HCT116 (cell line): ENCODE data around the gene RC3H1. TPM values are rescaled to one million over a fixed set of nuclear protein-coding genes. Genes with fewer than 3 reads are reported as not detected.

Experiments used
- ATAC-seq: fragments of 200-7000 bp; cut with Tn5 transposase; 2 replicates; pipeline ENCODE4 v1.9.1; 2020; ENCODE audit warnings: mild to moderate bottlenecking, moderate library complexity
- BruUV-seq: library from RNA; stranded (reverse); fragments of 400-500 nt; replicated peaks from 2 replicates; lab custom pipeline; 2021; lab: Mats Ljungman, UMichigan
- CTCF ChIA-PET: fragments of 300-600 bp; sonication (Branson Sonifier 250); formaldehyde crosslinking; loops from one replicate; lab custom pipeline; 2021; ENCODE audit warnings: antibody characterized with exemption; lab: Charles Lee
- POLR2A ChIA-PET: fragments of 300-600, 350-600 bp; sonication (Branson Sonifier 250); formaldehyde crosslinking; loops from one replicate; lab custom pipeline; 2021; ENCODE audit warnings: antibody characterized with exemption; lab: Charles Lee
- RAD21 ChIA-PET, 2 experiments: fragments of 300-600 bp; sonication (Branson Sonifier 250); formaldehyde crosslinking; loops; one replicate each; lab custom pipeline; 2023; ENCODE audit warnings: low total read pairs in 2 of 2; ENCODE audit not compliant: uncharacterized antibody in 2 of 2, unreplicated experiment in 2 of 2, low non-redundant PET in 1 of 2; lab: Charles Lee
- DNase-seq: peaks from one replicate; pipeline ENCODE4 v3.0.0-alpha.2; 2010; ENCODE audit warnings: low read depth, low spot score
- H2AFZ ChIP-seq: fragments of 200-600 bp; shearing (Covaris generic), sonication (generic); 2 replicates; pipeline ENCODE4 v1.6.1; 2017; ENCODE audit warnings: low read depth, mixed run types, mixed read lengths, antibody characterized with exemption, low read length; ENCODE audit not compliant: poor library complexity, severe bottlenecking
- H3K27ac ChIP-seq: 2 replicates; pipeline ENCODE4 v1.5.1; 2012; ENCODE audit warnings: low read depth, low read length
- H3K27me3 ChIP-seq: fragments of 200-600 bp; sonication (generic); 2 replicates; pipeline ENCODE4 v1.6.1; 2016; ENCODE audit warnings: mixed run types, low read length, mixed read lengths; ENCODE audit not compliant: insufficient read depth
- H3K36me3 ChIP-seq, 2 experiments: fragments of 200-500 bp in 1 of 2; fragments of 200-600 bp in 1 of 2; sonication (Bioruptor generic) in 1 of 2; sonication (generic) in 1 of 2; 2 replicates each; pipeline versions ENCODE4 v1.5.1 to v1.6.1; 2014 to 2016; ENCODE audit warnings: low read length in 2 of 2, inconsistent platforms in 1 of 2, mixed read lengths in 1 of 2, mixed run types in 1 of 2; ENCODE audit not compliant: insufficient read depth in 2 of 2, control insufficient read depth in 1 of 2
- H3K4me1 ChIP-seq, 2 experiments: fragments of 200-600 bp in 1 of 2; sonication (generic) in 1 of 2; 2 replicates each; pipeline versions ENCODE4 v1.5.1 to v1.6.1; 2012 to 2017; ENCODE audit warnings: low read length in 2 of 2, inconsistent platforms in 1 of 2, mild to moderate bottlenecking in 1 of 2, mixed read lengths in 1 of 2, mixed run types in 1 of 2, moderate library complexity in 1 of 2; ENCODE audit not compliant: insufficient read depth in 2 of 2, control insufficient read depth in 1 of 2
- H3K4me2 ChIP-seq: fragments of 200-600 bp; sonication (generic); 2 replicates; pipeline ENCODE4 v1.6.1; 2017; ENCODE audit warnings: mixed run types, low read length, mixed read lengths
- H3K4me3 ChIP-seq, 2 experiments: fragments of 200-600 bp in 1 of 2; sonication (generic) in 1 of 2; replicated peaks in 1 of 2; 2 replicates each; pipeline ENCODE4 v1.5.1; 2011 to 2016; ENCODE audit warnings: low read length in 2 of 2, control low read depth in 1 of 2, low read depth in 1 of 2, mild to moderate bottlenecking in 1 of 2, mixed read lengths in 1 of 2, mixed run types in 1 of 2
- H3K79me2 ChIP-seq: fragments of 200-600 bp; sonication (generic); 2 replicates; pipeline ENCODE4 v1.6.1; 2017; ENCODE audit warnings: mild to moderate bottlenecking, mixed run types, low read length, moderate library complexity, mixed read lengths; ENCODE audit not compliant: insufficient read depth
- H3K9ac ChIP-seq: fragments of 200-600 bp; sonication (generic); 2 replicates; pipeline ENCODE4 v1.6.1; 2016; ENCODE audit warnings: low read length, mixed read lengths
- H3K9me2 ChIP-seq: fragments of 200-600 bp; sonication (generic), shearing (Covaris generic); 2 replicates; pipeline ENCODE4 v1.6.1; 2017; ENCODE audit warnings: mixed run types, mild to moderate bottlenecking, moderate library complexity; ENCODE audit not compliant: insufficient read depth
- H3K9me3 ChIP-seq, 2 experiments: fragments of 200-500 bp in 1 of 2; fragments of 200-600 bp in 1 of 2; sonication (Bioruptor generic) in 1 of 2; sonication (generic) in 1 of 2; 2 replicates each; pipeline ENCODE4 v1.6.1; 2014 to 2017; ENCODE audit warnings: low read length in 2 of 2, mixed read lengths in 2 of 2, inconsistent platforms in 1 of 2, low read depth in 1 of 2, mild to moderate bottlenecking in 1 of 2, mixed run types in 1 of 2, moderate library complexity in 1 of 2; ENCODE audit not compliant: control insufficient read depth in 1 of 2, insufficient read depth in 1 of 2
- H4K20me1 ChIP-seq: fragments of 200-600 bp; sonication (generic), shearing (Covaris generic); 2 replicates; pipeline ENCODE4 v1.6.1; 2017; ENCODE audit warnings: mixed run types, mild to moderate bottlenecking, moderate library complexity; ENCODE audit not compliant: insufficient read depth
- CBX3 ChIP-seq: IDR thresholded peaks from 2 replicates; pipeline ENCODE4 v1.6.1; 2012; ENCODE audit warnings: low read depth
- CEBPB ChIP-seq: IDR thresholded peaks from 2 replicates; pipeline ENCODE4 v1.6.1; 2012; ENCODE audit warnings: low read depth
- EGR1 ChIP-seq: IDR thresholded peaks from 2 replicates; pipeline ENCODE4 v1.6.1; 2012; ENCODE audit warnings: low read depth
- ELF1 ChIP-seq: IDR thresholded peaks from 2 replicates; pipeline ENCODE4 v1.6.1; 2012; ENCODE audit warnings: low read depth, borderline replicate concordance
- EZH2 ChIP-seq: fragments of 200-600 bp; sonication (generic); IDR thresholded peaks from 2 replicates; pipeline ENCODE4 v1.6.1; 2017; ENCODE audit warnings: antibody characterized with exemption, mixed run types
- EZH2phosphoT487 ChIP-seq: fragments of 200-600 bp; IDR thresholded peaks from 2 replicates; pipeline ENCODE4 v1.6.1; 2018; ENCODE audit warnings: antibody characterized with exemption, borderline replicate concordance
- JUND ChIP-seq: IDR thresholded peaks from 2 replicates; pipeline ENCODE4 v1.6.1; 2012
- POLR2A ChIP-seq: IDR thresholded peaks from 2 replicates; pipeline ENCODE4 v1.7.0; 2011; ENCODE audit warnings: borderline replicate concordance; ENCODE audit not compliant: insufficient read depth, insufficient read length; ENCODE audit errors: extremely low read depth
- POLR2AphosphoS5 ChIP-seq: IDR thresholded peaks from 2 replicates; pipeline ENCODE4 v1.6.1; 2011; ENCODE audit warnings: mild to moderate bottlenecking, low read depth, low read length, moderate library complexity
- RAD21 ChIP-seq: IDR thresholded peaks from 2 replicates; pipeline ENCODE4 v1.6.1; 2012; ENCODE audit warnings: low read depth, mild to moderate bottlenecking
- SIN3A ChIP-seq: IDR thresholded peaks from 2 replicates; pipeline ENCODE4 v1.6.1; 2012; ENCODE audit warnings: low read depth
- SP1 ChIP-seq: IDR thresholded peaks from 2 replicates; pipeline ENCODE4 v1.6.1; 2012; ENCODE audit warnings: low read depth
- SRF ChIP-seq: IDR thresholded peaks from 2 replicates; pipeline ENCODE4 v1.6.1; 2012; ENCODE audit warnings: low read depth
- TCF7L2 ChIP-seq: IDR thresholded peaks from 2 replicates; pipeline ENCODE4 v1.7.0; 2011; ENCODE audit warnings: borderline replicate concordance, inconsistent platforms; ENCODE audit not compliant: insufficient read depth, insufficient read length; ENCODE audit errors: extremely low read depth
- YY1 ChIP-seq: IDR thresholded peaks from 2 replicates; pipeline ENCODE4 v1.6.1; 2011; ENCODE audit warnings: low read length, low read depth, moderate library complexity, mild to moderate bottlenecking; ENCODE audit not compliant: insufficient replicate concordance; ENCODE audit errors: extremely low read depth
- ZFX ChIP-seq: fragments of 450-650 bp; IDR thresholded peaks from 2 replicates; pipeline ENCODE4 v1.6.1; 2017
- ZNF274 ChIP-seq: fragments of 200-500 bp; sonication (Bioruptor generic); IDR thresholded peaks from 2 replicates; pipeline ENCODE4 v1.6.1; 2014; ENCODE audit warnings: mild to moderate bottlenecking, low read depth, low read length, inconsistent platforms
- intact Hi-C: fragments of 100-400 bp; cut with micrococcal nuclease; formaldehyde crosslinking; loops from 2 replicates; pipeline ENCODE4 v1.10.0; 2022
- total RNA-seq: library from RNA; stranded (reverse); gene quantifications from one replicate; pipeline ENCODE4 v1.2.1, GENCODE V29; 2021; ENCODE audit not compliant: unreplicated experiment
- TF ChIP-seq, protein P1 (sequence below): IDR thresholded peaks from 2 replicates; pipeline ENCODE4 v1.6.1; 2012
- TF ChIP-seq, protein P2 (sequence below): IDR thresholded peaks from 2 replicates; pipeline ENCODE4 v1.6.1; 2012
- TF ChIP-seq, protein P3 (sequence below): IDR thresholded peaks from 2 replicates; pipeline ENCODE4 v1.6.1; 2012; ENCODE audit warnings: low read depth
- TF ChIP-seq, protein P4 (sequence below), 3 experiments: fragments of 200-600 bp in 1 of 3; sonication (generic) in 1 of 3; IDR thresholded peaks in 2 of 3; conservative IDR thresholded peaks in 1 of 3; 2 replicates each; pipeline ENCODE4 v1.5.1; 2012 to 2017; ENCODE audit warnings: low read depth in 2 of 3, low read length in 2 of 3, antibody characterized with exemption in 1 of 3, borderline replicate concordance in 1 of 3, control low read depth in 1 of 3, mild to moderate bottlenecking in 1 of 3, mixed read lengths in 1 of 3, mixed run types in 1 of 3, moderate library complexity in 1 of 3; ENCODE audit not compliant: insufficient read depth in 1 of 3

Gene RC3H1
- total RNA-seq, 1 experiment from 2014 or later, result 23.6 TPM

DNA sequence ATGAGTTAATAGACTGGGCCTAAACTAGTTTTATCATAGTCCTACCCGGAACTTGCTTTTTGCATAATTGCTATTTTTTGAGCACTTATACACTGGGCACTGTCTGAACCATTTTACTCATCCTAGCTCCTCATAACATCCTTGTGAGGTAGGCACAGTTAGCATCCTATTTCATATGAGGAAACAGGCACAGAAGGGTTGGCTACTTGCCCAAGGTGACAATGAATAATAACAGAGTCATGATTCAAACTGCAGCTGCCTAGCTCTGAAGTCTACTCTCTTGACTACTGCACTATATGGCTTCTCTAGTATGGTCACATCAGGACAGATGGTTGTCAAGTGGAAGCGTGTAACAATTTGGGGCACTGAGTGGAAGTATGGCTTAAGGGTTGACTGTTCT is 18.2 kb upstream of the RC3H1 start:
- peak overlapping the region; percentile 19; the same call in 1 of the 2 replicates for H3K4me2 ChIP-seq
- H3K9me2 ChIP-seq, result no peaks in the 10 kb centered on the region
- no peaks in the 10 kb centered on the region for H3K27me3 ChIP-seq
- intact Hi-C loops, result no loop called here
- DNase-seq, result peak; percentile 49
- no peak overlapping the region for H2AFZ ChIP-seq
- H3K27ac ChIP-seq, result no peak overlapping the region
- peak; percentile 69 for ATAC-seq
- BruUV-seq, result no TSS peak
- peaks cover 0 to 13% of the 10 kb centered on the region in 2 experiments; a peak in 2 of 4 replicates for H3K4me1 ChIP-seq
- H4K20me1 ChIP-seq, result no peaks in the 10 kb centered on the region
- CTCF ChIA-PET, result no interaction called here
- H3K9me3 ChIP-seq, result no peaks in the 10 kb centered on the region
- POLR2A ChIA-PET, result interaction anchor here (1.1 kb wide), 1 partner anchor 18 kb away, joined by 4 read pairs; the partner anchor contains the start of gene RC3H1
- H3K79me2 ChIP-seq, result no peaks in the 10 kb centered on the region
- H3K36me3 ChIP-seq, result no peaks in the 10 kb centered on the region
- no peak overlapping the region for H3K4me3 ChIP-seq
- H3K9ac ChIP-seq, result no peak overlapping the region
- RAD21 ChIA-PET, result no interaction called here
- TF ChIP-seq, protein P1, sequence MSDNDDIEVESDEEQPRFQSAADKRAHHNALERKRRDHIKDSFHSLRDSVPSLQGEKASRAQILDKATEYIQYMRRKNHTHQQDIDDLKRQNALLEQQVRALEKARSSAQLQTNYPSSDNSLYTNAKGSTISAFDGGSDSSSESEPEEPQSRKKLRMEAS, result no peak
- TF ChIP-seq TCF7L2 (no peak), ZNF274 (no peak), JUND (peak; percentile 35; the same call in 1 of the 2 replicates), ELF1 (no peak), CBX3 (peak; percentile 39; the same call in 1 of the 2 replicates), SIN3A (no peak), POLR2A (no peak), EZH2phosphoT487 (no peak), SRF (no peak), EZH2 (no peak), ZFX (no peak), RAD21 (no peak), POLR2AphosphoS5 (peak; percentile 26; the same call in 1 of the 2 replicates), YY1 (no peak), EGR1 (no peak), SP1 (no peak), CEBPB (no peak; the same call in 1 of the 2 replicates)
- TF ChIP-seq, protein P2, sequence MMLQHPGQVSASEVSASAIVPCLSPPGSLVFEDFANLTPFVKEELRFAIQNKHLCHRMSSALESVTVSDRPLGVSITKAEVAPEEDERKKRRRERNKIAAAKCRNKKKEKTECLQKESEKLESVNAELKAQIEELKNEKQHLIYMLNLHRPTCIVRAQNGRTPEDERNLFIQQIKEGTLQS, result no peak
- TF ChIP-seq, protein P3, sequence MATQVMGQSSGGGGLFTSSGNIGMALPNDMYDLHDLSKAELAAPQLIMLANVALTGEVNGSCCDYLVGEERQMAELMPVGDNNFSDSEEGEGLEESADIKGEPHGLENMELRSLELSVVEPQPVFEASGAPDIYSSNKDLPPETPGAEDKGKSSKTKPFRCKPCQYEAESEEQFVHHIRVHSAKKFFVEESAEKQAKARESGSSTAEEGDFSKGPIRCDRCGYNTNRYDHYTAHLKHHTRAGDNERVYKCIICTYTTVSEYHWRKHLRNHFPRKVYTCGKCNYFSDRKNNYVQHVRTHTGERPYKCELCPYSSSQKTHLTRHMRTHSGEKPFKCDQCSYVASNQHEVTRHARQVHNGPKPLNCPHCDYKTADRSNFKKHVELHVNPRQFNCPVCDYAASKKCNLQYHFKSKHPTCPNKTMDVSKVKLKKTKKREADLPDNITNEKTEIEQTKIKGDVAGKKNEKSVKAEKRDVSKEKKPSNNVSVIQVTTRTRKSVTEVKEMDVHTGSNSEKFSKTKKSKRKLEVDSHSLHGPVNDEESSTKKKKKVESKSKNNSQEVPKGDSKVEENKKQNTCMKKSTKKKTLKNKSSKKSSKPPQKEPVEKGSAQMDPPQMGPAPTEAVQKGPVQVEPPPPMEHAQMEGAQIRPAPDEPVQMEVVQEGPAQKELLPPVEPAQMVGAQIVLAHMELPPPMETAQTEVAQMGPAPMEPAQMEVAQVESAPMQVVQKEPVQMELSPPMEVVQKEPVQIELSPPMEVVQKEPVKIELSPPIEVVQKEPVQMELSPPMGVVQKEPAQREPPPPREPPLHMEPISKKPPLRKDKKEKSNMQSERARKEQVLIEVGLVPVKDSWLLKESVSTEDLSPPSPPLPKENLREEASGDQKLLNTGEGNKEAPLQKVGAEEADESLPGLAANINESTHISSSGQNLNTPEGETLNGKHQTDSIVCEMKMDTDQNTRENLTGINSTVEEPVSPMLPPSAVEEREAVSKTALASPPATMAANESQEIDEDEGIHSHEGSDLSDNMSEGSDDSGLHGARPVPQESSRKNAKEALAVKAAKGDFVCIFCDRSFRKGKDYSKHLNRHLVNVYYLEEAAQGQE, result no peak
- TF ChIP-seq, protein P4, sequence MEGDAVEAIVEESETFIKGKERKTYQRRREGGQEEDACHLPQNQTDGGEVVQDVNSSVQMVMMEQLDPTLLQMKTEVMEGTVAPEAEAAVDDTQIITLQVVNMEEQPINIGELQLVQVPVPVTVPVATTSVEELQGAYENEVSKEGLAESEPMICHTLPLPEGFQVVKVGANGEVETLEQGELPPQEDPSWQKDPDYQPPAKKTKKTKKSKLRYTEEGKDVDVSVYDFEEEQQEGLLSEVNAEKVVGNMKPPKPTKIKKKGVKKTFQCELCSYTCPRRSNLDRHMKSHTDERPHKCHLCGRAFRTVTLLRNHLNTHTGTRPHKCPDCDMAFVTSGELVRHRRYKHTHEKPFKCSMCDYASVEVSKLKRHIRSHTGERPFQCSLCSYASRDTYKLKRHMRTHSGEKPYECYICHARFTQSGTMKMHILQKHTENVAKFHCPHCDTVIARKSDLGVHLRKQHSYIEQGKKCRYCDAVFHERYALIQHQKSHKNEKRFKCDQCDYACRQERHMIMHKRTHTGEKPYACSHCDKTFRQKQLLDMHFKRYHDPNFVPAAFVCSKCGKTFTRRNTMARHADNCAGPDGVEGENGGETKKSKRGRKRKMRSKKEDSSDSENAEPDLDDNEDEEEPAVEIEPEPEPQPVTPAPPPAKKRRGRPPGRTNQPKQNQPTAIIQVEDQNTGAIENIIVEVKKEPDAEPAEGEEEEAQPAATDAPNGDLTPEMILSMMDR (IDR thresholded peaks at IDR 0.05 in 2 of 3, conservative IDR thresholded peaks at IDR 0.05 in 1 of 3; ENCODE audit: borderline replicate concordance in 1 of 3, insufficient read depth in 1 of 3, low read depth in 2 of 3, low read length in 2 of 3), result no peak
